WTC11 (cell line): ENCODE data around the gene ACKR3. TPM values are rescaled to one million over a fixed set of nuclear protein-coding genes. Genes with fewer than 3 reads are reported as not detected.

Experiments used
- ATAC-seq: fragments of 200-7000 bp; cut with Tn5 transposase; 2 replicates; pipeline ENCODE4 v1.10.0; 2021; ENCODE audit warnings: mild to moderate bottlenecking, moderate library complexity
- CTCF ChIA-PET: fragments of 300-600 bp; sonication (Branson Sonifier 250); formaldehyde crosslinking; loops from one replicate; lab custom pipeline; 2021; ENCODE audit warnings: antibody characterized with exemption; lab: Charles Lee
- POLR2A ChIA-PET: fragments of 350-600 bp; sonication (Branson Sonifier 250); formaldehyde crosslinking; loops from one replicate; lab custom pipeline; 2021; ENCODE audit warnings: antibody characterized with exemption; lab: Charles Lee
- DNase-seq: peaks from one replicate; pipeline ENCODE4 v3.0.0; 2021; ENCODE audit warnings: low spot score
- H3K27ac Mint-ChIP-seq: 2 replicates; pipeline ENCODE4 v1.8.0; 2021; ENCODE audit warnings: mixed read lengths
- H3K27me3 Mint-ChIP-seq: 2 replicates; pipeline ENCODE4 v1.8.0; 2021; ENCODE audit warnings: low read depth, mild to moderate bottlenecking, moderate library complexity, mixed read lengths
- H3K36me3 Mint-ChIP-seq: 2 replicates; pipeline ENCODE4 v1.8.0; 2021; ENCODE audit warnings: mixed read lengths
- H3K4me1 Mint-ChIP-seq: 2 replicates; pipeline ENCODE4 v1.8.0; 2022; ENCODE audit warnings: mixed read lengths
- H3K4me3 Mint-ChIP-seq: 2 replicates; pipeline ENCODE4 v1.8.0; 2021; ENCODE audit warnings: mild to moderate bottlenecking, moderate library complexity, mixed read lengths
- H3K9me3 Mint-ChIP-seq: 2 replicates; pipeline ENCODE4 v1.8.0; 2021; ENCODE audit warnings: mixed read lengths
- ATF1 ChIP-seq: sonication (generic); formaldehyde crosslinking; IDR thresholded peaks from 2 replicates; pipeline ENCODE4 v1.8.1; 2023; ENCODE audit warnings: mild to moderate bottlenecking, moderate library complexity, missing genetic modification reagents
- ATF6 ChIP-seq: sonication (generic); formaldehyde crosslinking; IDR thresholded peaks from 2 replicates; pipeline ENCODE4 v1.8.1; 2023; ENCODE audit warnings: mild to moderate bottlenecking, missing genetic modification reagents
- E2F4 ChIP-seq: sonication (generic); formaldehyde crosslinking; IDR thresholded peaks from 2 replicates; pipeline ENCODE4 v1.8.1; 2022; ENCODE audit warnings: low read depth, mild to moderate bottlenecking, moderate library complexity, missing genetic modification reagents, borderline replicate concordance
- FOXP1 ChIP-seq: sonication (generic); formaldehyde crosslinking; IDR thresholded peaks from 2 replicates; pipeline ENCODE4 v1.8.0; 2022; ENCODE audit warnings: missing genetic modification reagents, mild to moderate bottlenecking, moderate library complexity, borderline replicate concordance
- GTF2I ChIP-seq: fragments of 250-450 bp; sonication (Bioruptor Pico); conservative IDR thresholded peaks from 2 replicates; pipeline ENCODE4 v1.4.0; 2021; ENCODE audit warnings: mild to moderate bottlenecking
- HMGA2 ChIP-seq: fragments of 250-450 bp; sonication (Bioruptor Pico); IDR thresholded peaks from 2 replicates; pipeline ENCODE4 v1.4.0; 2021; ENCODE audit warnings: mild to moderate bottlenecking, moderate library complexity
- JAZF1 ChIP-seq: fragments of 250-450 bp; sonication (Bioruptor Pico); IDR thresholded peaks from 2 replicates; pipeline ENCODE4 v1.9.0; 2021; ENCODE audit warnings: moderate library complexity, mild to moderate bottlenecking, inconsistent platforms
- NFE2L1 ChIP-seq: sonication (generic); formaldehyde crosslinking; IDR thresholded peaks from 2 replicates; pipeline ENCODE4 v1.8.1; 2023; ENCODE audit warnings: missing genetic modification reagents
- NR1H2 ChIP-seq: sonication (generic); formaldehyde crosslinking; IDR thresholded peaks from 2 replicates; pipeline ENCODE4 v1.9.0; 2021; ENCODE audit warnings: mild to moderate bottlenecking, moderate library complexity, missing genetic modification reagents
- NR2C2 ChIP-seq: sonication (generic); formaldehyde crosslinking; IDR thresholded peaks from 2 replicates; pipeline ENCODE4 v1.8.0; 2022; ENCODE audit warnings: mild to moderate bottlenecking, missing genetic modification reagents
- NR3C1 ChIP-seq: sonication (generic); formaldehyde crosslinking; conservative IDR thresholded peaks from 2 replicates; pipeline ENCODE4 v1.8.1; 2023; ENCODE audit warnings: low read depth, mild to moderate bottlenecking, missing genetic modification reagents
- PRRX2 ChIP-seq: fragments of 250-450 bp; sonication (Bioruptor Pico); IDR thresholded peaks from 2 replicates; pipeline ENCODE4 v1.8.0; 2021; ENCODE audit warnings: mild to moderate bottlenecking
- SMAD3 ChIP-seq: sonication (generic); formaldehyde crosslinking; IDR thresholded peaks from 2 replicates; pipeline ENCODE4 v1.8.0; 2022; ENCODE audit warnings: missing genetic modification reagents, mild to moderate bottlenecking, borderline replicate concordance
- SMAD4 ChIP-seq: sonication (generic); formaldehyde crosslinking; IDR thresholded peaks from 2 replicates; pipeline ENCODE4 v1.8.0; 2022; ENCODE audit warnings: mild to moderate bottlenecking, missing genetic modification reagents
- SOX15 ChIP-seq: fragments of 250-450 bp; sonication (Bioruptor Pico); IDR thresholded peaks from 2 replicates; pipeline ENCODE4 v1.9.0; 2021; ENCODE audit warnings: mild to moderate bottlenecking
- ZNF396 ChIP-seq: fragments of 250-450 bp; sonication (Bioruptor Pico); IDR thresholded peaks from 2 replicates; pipeline ENCODE4 v1.8.0; 2021; ENCODE audit warnings: mild to moderate bottlenecking, moderate library complexity, borderline replicate concordance
- ZNF423 ChIP-seq: fragments of 250-450 bp; sonication (Bioruptor Pico); IDR thresholded peaks from 2 replicates; pipeline ENCODE4 v2.1.2; 2022; ENCODE audit warnings: mild to moderate bottlenecking, moderate library complexity
- ZNF671 ChIP-seq: fragments of 250-450 bp; sonication (Bioruptor Pico); IDR thresholded peaks from 2 replicates; pipeline ENCODE4 v1.8.0; 2021; ENCODE audit warnings: mild to moderate bottlenecking
- total RNA-seq: library from RNA; stranded (reverse); gene quantifications from 3 replicates; pipeline ENCODE4 v1.2.3, GENCODE V29; 2021
- TF ChIP-seq, protein P1 (sequence below): sonication (generic); formaldehyde crosslinking; IDR thresholded peaks from 2 replicates; pipeline ENCODE4 v1.8.1; 2022; ENCODE audit warnings: mild to moderate bottlenecking, missing genetic modification reagents, moderate library complexity, borderline replicate concordance
- TF ChIP-seq, protein P2 (sequence below): sonication (generic); formaldehyde crosslinking; IDR thresholded peaks from 2 replicates; pipeline ENCODE4 v1.8.1; 2023; ENCODE audit warnings: mild to moderate bottlenecking, missing genetic modification reagents

Gene ACKR3
- total RNA-seq, 1 experiment from 2014 or later = 1.3 TPM

- ChIA-PET POLR2A (no interaction called here), CTCF (no interaction called here)
- ATAC-seq = no peak
- H3K4me1 Mint-ChIP-seq = peaks cover 33% of the 10 kb centered on the region
- H3K4me3 Mint-ChIP-seq = no peak overlapping the region
- no peaks in the 10 kb centered on the region; the same call in 1 of the 2 replicates for H3K27me3 Mint-ChIP-seq
- TF ChIP-seq ZNF396 (CRISPR knock-in tag) = no peak
- 0 out of 2 replicates have a peak, but pooled peaks have one; percentile 40 for TF ChIP-seq NFE2L1 (CRISPR knock-in tag)
- H3K9me3 Mint-ChIP-seq = peaks cover 11% of the 10 kb centered on the region
- DNase-seq = no peak
- peaks cover 12% of the 10 kb centered on the region for H3K36me3 Mint-ChIP-seq
- no peak overlapping the region for H3K27ac Mint-ChIP-seq
Observed at GRCh38 chr2:236579746-236580315, 10.2 kb downstream of the ACKR3 start.

DNA sequence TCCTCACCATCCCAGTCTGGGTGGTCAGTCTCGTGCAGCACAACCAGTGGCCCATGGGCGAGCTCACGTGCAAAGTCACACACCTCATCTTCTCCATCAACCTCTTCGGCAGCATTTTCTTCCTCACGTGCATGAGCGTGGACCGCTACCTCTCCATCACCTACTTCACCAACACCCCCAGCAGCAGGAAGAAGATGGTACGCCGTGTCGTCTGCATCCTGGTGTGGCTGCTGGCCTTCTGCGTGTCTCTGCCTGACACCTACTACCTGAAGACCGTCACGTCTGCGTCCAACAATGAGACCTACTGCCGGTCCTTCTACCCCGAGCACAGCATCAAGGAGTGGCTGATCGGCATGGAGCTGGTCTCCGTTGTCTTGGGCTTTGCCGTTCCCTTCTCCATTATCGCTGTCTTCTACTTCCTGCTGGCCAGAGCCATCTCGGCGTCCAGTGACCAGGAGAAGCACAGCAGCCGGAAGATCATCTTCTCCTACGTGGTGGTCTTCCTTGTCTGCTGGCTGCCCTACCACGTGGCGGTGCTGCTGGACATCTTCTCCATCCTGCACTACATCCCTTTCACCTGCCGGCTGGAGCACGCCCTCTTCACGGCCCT is 11.2 kb downstream of the ACKR3 start:
- TF ChIP-seq ZNF671 (CRISPR knock-in tag) = no peak
- TF ChIP-seq, protein P1, sequence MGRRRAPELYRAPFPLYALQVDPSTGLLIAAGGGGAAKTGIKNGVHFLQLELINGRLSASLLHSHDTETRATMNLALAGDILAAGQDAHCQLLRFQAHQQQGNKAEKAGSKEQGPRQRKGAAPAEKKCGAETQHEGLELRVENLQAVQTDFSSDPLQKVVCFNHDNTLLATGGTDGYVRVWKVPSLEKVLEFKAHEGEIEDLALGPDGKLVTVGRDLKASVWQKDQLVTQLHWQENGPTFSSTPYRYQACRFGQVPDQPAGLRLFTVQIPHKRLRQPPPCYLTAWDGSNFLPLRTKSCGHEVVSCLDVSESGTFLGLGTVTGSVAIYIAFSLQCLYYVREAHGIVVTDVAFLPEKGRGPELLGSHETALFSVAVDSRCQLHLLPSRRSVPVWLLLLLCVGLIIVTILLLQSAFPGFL (CRISPR knock-in tag) = no peak
- no peak for TF ChIP-seq JAZF1 (CRISPR knock-in tag)
- TF ChIP-seq NR2C2 (CRISPR knock-in tag) = no peak
- TF ChIP-seq SOX15 = no peak
- no peak for TF ChIP-seq NR3C1 (CRISPR knock-in tag)
- no peak for TF ChIP-seq E2F4 (CRISPR knock-in tag)
- TF ChIP-seq NR1H2 (CRISPR knock-in tag) = no peak
- no peak for TF ChIP-seq ATF6 (CRISPR knock-in tag)
- no peak for TF ChIP-seq ATF1 (CRISPR knock-in tag)
- no peak for TF ChIP-seq HMGA2 (CRISPR knock-in tag)
- TF ChIP-seq ZNF396 (CRISPR knock-in tag) = no peak
- no peak for TF ChIP-seq FOXP1
- H3K4me1 Mint-ChIP-seq = peaks cover 30% of the 10 kb centered on the region
- ChIA-PET POLR2A (no interaction called here), CTCF (interaction anchor here (1.3 kb wide), 1 partner anchor 18 kb away, joined by 5 read pairs; no protein-coding TSS in a partner anchor)
- no peaks in the 10 kb centered on the region; the same call in 1 of the 2 replicates for H3K27me3 Mint-ChIP-seq
- peaks cover 12% of the 10 kb centered on the region for H3K36me3 Mint-ChIP-seq
- no peak overlapping the region for H3K4me3 Mint-ChIP-seq
- DNase-seq (no peak), ATAC-seq (no peak)
- no peak overlapping the region; the same call in 1 of the 2 replicates for H3K27ac Mint-ChIP-seq
- peaks cover 11% of the 10 kb centered on the region for H3K9me3 Mint-ChIP-seq

GRCh38 chr2:236581546-236581945 is 11.9 kb downstream of the ACKR3 start:
- H3K4me1 Mint-ChIP-seq = peaks cover 23% of the 10 kb centered on the region
- no peak overlapping the region for H3K27ac Mint-ChIP-seq
- DNase-seq (no peak), ATAC-seq (no peak)
- ChIA-PET POLR2A (no interaction called here), CTCF (interaction anchor here (1.3 kb wide), 1 partner anchor 19 kb away, joined by 5 read pairs; no protein-coding TSS in a partner anchor)
- H3K4me3 Mint-ChIP-seq = no peak overlapping the region
- peaks cover 12% of the 10 kb centered on the region for H3K36me3 Mint-ChIP-seq
- H3K9me3 Mint-ChIP-seq = peaks cover 17% of the 10 kb centered on the region
- H3K27me3 Mint-ChIP-seq = no peaks in the 10 kb centered on the region; the same call in 1 of the 2 replicates
- TF ChIP-seq NR1H2 (CRISPR knock-in tag) = no peak
- TF ChIP-seq GTF2I (CRISPR knock-in tag) = no peak
- TF ChIP-seq SMAD4 (CRISPR knock-in tag) = no peak
- no peak for TF ChIP-seq NR3C1 (CRISPR knock-in tag)
- TF ChIP-seq ZNF423 (CRISPR knock-in tag) = no peak
- TF ChIP-seq, protein P2, sequence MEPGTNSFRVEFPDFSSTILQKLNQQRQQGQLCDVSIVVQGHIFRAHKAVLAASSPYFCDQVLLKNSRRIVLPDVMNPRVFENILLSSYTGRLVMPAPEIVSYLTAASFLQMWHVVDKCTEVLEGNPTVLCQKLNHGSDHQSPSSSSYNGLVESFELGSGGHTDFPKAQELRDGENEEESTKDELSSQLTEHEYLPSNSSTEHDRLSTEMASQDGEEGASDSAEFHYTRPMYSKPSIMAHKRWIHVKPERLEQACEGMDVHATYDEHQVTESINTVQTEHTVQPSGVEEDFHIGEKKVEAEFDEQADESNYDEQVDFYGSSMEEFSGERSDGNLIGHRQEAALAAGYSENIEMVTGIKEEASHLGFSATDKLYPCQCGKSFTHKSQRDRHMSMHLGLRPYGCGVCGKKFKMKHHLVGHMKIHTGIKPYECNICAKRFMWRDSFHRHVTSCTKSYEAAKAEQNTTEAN (CRISPR knock-in tag) = no peak
- TF ChIP-seq ATF6 (CRISPR knock-in tag) = no peak
- no peak for TF ChIP-seq SMAD3
- TF ChIP-seq PRRX2 (CRISPR knock-in tag) = no peak
